NCI-H1417 treated with DMSO at 0.1 percent for 48 hours (cell line): ENCODE data around the gene HTR4.

Experiments used
- DNase-seq: peaks from one replicate; lab custom pipeline; 2025; lab: John Stamatoyannopoulos, UW

The HTR4 gene

GRCh38 chr5:148607406-148607805, 46.9 kb downstream of the HTR4 start:
- DNase-seq = no peak

DNA sequence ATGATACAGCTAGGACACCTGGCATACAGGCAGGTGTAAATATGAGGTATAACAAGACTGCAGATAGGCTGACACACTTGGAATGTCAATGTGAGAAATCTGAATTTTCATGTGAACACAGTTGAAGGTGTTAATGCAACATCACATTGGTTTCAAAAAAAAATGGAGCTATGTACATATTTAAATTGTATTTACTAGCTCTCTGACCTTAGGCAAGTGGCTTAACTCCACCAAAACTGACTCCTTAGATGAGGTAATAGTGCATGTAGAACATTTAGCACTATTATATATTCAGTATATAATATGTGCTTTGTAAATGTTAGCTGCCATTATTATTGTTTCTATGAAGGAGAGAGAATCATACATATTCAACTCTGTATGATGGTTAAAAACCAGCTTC, 48.0 kb downstream of the HTR4 start:
- no peak for DNase-seq

DNA sequence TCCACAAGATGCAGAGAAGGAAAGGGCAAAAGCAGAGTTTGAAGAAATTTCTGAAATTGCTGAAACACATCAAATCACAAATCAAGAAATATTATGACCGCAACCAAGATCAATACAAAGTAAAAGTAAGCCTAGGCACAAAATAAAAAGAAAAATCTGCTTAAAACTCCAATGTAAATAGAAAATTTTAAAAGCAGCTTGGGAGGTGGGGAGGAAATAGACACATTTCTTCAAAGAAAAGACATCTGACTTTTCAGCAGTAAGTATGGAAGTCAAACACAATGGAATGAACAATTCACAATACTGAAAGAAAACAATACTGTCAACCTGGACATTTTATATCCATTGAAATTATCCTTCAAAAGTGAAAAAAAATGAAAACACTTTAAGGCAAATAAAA, 55.1 kb downstream of the HTR4 start:
- no peak for DNase-seq

DNA sequence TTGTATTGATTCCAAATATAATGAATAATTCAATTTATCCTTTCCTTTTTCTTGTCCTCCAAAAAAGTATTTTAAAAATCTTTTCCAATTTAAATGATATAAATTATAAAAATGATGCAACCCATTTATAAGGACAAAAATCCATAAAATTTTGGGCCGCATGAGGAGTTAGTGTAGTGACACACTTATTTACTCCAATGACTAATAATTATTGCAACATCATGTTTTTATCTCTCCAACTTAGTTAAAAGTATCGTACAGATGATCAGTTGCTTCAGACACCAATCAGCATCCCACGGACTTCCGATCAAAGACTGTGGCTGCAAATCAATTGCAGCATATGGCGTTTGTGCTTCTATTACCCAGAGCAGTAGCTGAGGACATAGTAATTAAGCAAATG, 58.6 kb downstream of the HTR4 start:
- DNase-seq = no peak

GRCh38 chr5:148586796-148587195, 67.5 kb downstream of the HTR4 start:
- DNase-seq = no peak

- no peak for DNase-seq
These were observed 68.3 kb downstream of the HTR4 start for GRCh38 chr5:148585988-148586387.

GRCh38 chr5:148584103-148584502, 70.2 kb downstream of the HTR4 start:
- DNase-seq = no peak

DNA sequence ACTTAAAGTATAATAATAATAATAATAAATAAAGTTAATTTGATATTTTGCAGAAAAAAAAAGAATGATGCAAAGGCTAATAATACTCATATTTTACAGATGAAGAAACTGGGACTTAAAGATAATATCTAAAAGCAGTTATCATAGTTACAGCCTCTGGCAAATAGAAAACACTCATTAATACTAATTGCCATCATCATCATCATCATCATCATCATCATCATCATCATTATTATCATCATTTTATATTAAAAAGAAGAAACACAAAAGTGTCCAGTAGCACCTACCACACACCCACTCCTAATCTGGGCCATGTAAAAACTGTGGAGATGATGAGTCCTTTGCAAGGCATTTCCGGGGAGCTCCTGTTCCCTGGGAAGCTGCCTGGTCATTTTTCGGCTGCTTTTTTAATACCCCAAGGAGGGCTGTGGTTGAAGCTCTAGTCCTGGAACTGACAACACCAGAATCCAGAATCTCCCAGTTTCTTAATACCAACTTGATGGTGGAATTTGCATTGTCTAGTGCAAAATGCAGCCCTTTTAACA, 70.8 kb downstream of the HTR4 start:
- no peak for DNase-seq

GRCh38 chr5:148574167-148574566, 80.2 kb downstream of the HTR4 start:
- DNase-seq = no peak

DNA sequence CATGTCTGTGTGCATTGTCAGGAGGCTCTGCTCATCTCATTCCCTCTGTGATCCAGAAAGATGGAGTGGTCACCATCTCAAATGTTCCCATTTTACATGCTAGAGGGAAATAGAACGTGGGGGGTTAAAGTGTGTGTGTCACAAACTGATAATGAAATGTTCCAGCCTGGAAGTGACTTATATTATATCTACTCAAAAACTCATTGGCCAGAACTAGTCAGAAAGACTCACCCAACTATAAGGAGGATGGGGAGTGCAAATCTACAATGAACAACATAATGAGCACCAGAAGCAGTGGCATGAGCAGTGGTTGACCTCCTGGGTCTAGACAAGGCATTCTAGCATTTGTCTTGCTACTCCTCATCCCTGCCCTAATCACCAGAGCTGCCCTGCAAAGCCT, 81.0 kb downstream of the HTR4 start:
- DNase-seq = no peak

DNA sequence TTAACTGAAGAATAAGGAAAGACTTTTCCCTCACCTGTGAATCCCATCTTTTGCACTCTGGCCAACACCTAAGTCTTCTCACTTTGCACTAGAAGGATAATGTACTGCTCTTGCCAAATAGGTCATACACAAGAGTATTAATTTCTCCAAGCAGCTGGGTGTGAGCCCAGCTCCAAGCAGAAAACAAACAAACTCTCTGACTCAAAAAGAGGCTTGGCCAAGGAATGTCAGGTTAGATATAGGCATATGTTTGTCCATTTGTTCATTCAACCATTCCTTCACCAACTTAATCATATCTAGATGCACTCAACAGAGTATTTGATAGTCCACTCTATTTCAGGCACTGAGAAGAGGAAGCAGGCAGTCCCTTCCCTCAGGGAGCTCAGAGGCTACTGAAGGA, 84.4 kb downstream of the HTR4 start:
- no peak for DNase-seq

- DNase-seq = no peak
These were observed 89.2 kb downstream of the HTR4 start for GRCh38 chr5:148565148-148565547.

GRCh38 chr5:148563021-148563420, 91.3 kb downstream of the HTR4 start:
- DNase-seq = no peak

- no peak for DNase-seq
These were observed 92.5 kb downstream of the HTR4 start for GRCh38 chr5:148561801-148562311.

DNA sequence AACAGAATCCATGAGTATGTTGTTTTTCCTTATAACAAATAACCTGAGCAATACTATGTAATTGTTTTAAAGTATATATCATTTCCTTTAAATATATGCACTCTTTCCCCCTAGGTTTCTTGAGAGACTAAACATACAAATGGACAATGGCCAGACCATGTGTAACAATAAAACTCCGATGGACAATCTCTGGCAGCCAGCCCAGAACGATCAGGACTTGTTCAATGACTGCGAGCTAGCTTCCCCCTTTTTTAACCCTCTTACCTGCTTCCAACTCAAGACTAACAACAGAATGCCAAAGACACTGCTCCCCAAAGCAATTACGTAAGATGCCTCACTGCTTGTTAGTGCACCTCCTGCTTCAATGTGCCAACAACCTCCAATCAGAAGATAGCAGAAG, 94.9 kb downstream of the HTR4 start:
- no peak for DNase-seq

DNA sequence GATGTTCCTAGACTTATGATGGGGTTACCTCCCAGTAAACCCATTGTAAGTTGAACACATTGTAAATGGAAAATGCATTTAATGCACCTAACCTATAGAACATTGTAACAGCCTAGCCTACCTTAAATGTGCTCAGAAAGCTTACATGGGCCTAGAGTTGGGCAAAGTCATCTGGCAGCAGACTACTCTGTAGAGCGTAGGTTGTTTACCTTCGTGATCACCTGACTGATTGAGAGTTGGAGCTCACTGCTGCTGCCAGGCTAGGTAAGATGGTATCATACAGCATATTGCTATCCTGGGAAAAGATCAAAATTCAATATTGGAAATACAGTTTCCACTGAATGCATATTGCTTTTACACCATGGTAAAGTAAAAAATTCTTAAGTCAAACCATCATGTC, 95.4 kb downstream of the HTR4 start:
- no peak for DNase-seq

DNA sequence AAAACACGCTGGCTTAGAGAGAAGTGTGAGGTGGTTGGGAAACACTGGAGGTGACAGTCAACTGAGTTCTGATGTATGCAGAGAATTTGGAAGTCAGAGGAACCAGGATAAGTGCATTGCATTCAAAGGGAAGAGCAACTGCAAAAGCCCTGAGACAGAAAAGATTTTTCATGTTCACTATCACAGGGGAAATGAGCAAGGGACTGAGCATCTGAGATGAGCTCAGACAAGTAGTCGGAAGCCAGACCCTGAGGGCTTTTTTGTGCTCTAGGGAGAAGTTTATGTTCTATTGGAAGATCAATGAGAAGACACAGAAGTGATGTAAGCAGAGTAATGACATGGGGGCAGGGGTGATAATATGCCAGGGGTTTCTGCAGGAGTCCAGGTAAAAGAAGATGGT, 97.5 kb downstream of the HTR4 start:
- DNase-seq = no peak

GRCh38 chr5:148554621-148555020, 99.7 kb downstream of the HTR4 start:
- no peak for DNase-seq

DNA sequence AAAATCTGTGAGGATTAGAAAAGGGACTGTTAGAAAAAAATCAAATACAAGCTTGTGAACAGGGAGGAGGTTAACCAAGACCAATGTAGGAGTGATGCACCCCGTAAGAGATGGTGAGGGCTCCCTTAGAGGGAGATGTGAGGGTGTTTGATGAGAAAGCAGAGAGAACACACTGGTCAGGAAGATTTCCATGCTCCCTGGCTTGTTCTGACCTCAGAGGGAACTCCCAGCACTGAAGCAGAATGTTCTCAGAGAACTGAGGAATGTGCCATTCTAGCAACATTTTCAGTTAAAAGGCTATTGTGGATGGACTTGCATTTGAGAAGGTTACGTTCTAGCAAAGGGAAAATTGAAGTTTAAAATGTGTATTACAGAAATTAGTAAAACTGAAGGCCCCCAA, 110.6 kb downstream of the HTR4 start:
- DNase-seq = no peak

GRCh38 chr5:148542812-148543211, 111.5 kb downstream of the HTR4 start:
- no peak for DNase-seq

GRCh38 chr5:148541054-148541835, 113.1 kb downstream of the HTR4 start:
- DNase-seq = no peak

GRCh38 chr5:148540647-148541046, 113.7 kb downstream of the HTR4 start:
- DNase-seq = no peak

DNA sequence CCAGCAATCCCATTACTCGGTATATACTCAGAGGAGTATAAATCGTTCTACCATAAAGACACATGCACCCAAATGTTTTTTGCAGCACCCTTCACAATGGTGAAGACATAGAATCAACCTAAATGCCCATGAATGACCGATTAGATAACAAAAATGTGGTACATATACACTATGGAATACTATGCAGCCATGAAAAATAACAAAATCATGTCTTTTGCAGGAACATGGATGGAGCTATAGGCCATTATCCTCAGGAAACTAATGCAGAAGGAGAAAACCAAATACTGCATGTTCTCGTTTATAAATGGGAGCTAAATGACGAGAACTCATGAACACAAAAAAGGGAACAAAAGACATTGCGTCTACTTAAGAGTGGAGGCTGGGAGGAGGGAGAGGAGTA, 114.5 kb downstream of the HTR4 start:
- no peak for DNase-seq

DNA sequence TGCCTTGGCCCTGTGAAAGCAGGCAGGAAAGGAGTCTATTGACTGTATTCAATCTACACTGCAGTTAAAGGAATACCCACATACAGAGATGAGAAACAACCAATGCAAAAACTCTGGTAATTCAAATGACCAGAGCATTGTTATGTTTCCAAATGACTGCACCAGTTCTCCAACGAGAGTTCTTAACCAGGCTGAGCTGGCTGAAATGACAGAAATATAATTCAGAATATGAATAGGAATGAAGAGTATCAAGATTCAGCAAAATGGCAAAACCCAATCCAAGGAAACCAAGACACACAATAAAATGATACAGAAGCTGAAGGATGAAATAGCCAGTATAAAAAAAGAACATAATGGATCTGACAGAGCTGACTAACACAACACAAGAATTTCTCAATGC, 119.1 kb downstream of the HTR4 start:
- DNase-seq = no peak
